Measurements from ENCODE around the gene GNMT.
A peak's percentile ranks its signal among the peaks of the same experiment; 100 is the strongest.

GNMT gene

DNA sequence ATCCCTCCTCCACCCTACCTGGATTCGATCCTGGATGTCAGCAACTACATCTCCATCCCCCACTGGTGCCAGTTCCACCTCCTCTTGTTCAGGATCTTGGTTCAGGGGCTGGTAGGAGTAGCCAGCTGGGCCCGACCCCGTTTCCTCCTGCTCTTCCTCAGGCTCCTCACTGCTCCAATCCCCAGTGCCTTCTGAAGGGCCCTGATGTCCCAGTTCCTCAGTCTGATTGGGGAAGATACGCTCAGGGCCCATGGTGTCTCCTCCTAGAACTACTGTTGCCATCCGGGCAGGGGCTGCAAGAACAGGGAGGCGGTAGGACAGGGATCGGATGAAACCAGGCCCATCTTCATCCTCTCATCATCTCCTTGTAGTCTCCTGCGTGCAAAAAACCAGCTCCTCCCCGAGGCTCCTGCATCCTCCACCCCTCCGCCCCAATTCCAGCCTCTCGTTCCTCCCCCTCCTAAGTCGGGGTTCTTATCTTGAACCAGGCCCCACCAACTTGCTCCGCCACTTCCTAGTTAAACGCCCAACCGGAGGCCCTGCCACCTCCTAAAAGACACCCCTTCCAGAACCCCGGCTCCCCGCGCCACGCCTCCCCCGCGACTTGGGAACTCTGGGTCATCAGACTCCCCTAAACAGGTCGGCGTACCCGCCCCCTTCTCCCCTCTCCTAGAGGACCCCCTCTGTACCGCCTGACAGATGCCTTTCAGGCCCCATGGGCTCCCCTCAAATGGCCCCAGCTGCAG, 52.7 kb downstream of the GNMT start:
- Histone ChIP-seq H3K9me2 (replicated peaks; ENCODE audit: insufficient read depth, low read length) (no peaks in the 10 kb centered on the region), H3K9ac (ENCODE audit: low read length) (peak overlapping the region; percentile 85), H3K79me2 (ENCODE audit: insufficient read depth, low read length) (peaks cover 44% of the 10 kb centered on the region), H3K9me3 (ENCODE audit: insufficient read depth, low read length) (no peaks in the 10 kb centered on the region), H3K36me3 (ENCODE audit: low read length) (no peaks in the 10 kb centered on the region), H3K4me3 (ENCODE audit: insufficient read depth, low read length, poor library complexity, severe bottlenecking) (peak overlapping the region; percentile 89), H3K27ac (ENCODE audit: low read depth, low read length) (peak overlapping the region; percentile 45), H2AFZ (ENCODE audit: low read depth, low read length, severe bottlenecking) (peak overlapping the region; percentile 92), H3K27me3 (ENCODE audit: low read length) (no peaks in the 10 kb centered on the region), H3F3A (ENCODE audit: insufficient read depth) (no peaks in the 10 kb centered on the region), H4K20me1 (ENCODE audit: low read depth, low read length) (no peaks in the 10 kb centered on the region), H3K4me2 (ENCODE audit: low read depth, low read length, poor library complexity, severe bottlenecking) (peak overlapping the region; percentile 84)
- no peak for TF ChIP-seq EZH2phosphoT487 (conservative IDR thresholded peaks at IDR 0.05; ENCODE audit: low read length)
- TF ChIP-seq, protein P1, sequence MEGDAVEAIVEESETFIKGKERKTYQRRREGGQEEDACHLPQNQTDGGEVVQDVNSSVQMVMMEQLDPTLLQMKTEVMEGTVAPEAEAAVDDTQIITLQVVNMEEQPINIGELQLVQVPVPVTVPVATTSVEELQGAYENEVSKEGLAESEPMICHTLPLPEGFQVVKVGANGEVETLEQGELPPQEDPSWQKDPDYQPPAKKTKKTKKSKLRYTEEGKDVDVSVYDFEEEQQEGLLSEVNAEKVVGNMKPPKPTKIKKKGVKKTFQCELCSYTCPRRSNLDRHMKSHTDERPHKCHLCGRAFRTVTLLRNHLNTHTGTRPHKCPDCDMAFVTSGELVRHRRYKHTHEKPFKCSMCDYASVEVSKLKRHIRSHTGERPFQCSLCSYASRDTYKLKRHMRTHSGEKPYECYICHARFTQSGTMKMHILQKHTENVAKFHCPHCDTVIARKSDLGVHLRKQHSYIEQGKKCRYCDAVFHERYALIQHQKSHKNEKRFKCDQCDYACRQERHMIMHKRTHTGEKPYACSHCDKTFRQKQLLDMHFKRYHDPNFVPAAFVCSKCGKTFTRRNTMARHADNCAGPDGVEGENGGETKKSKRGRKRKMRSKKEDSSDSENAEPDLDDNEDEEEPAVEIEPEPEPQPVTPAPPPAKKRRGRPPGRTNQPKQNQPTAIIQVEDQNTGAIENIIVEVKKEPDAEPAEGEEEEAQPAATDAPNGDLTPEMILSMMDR (IDR thresholded peaks at IDR 0.05; ENCODE audit: insufficient read depth, low read length, poor library complexity, severe bottlenecking) = no peak
